ENCODE measurements around the gene OR8B8. TPM values are rescaled to one million over a fixed set of nuclear protein-coding genes. Genes with fewer than 3 reads are reported as not detected.

The OR8B8 gene
- total and polyA plus RNA-seq, 8 donors: not detected

GRCh38 chr11:124424384-124424921, 21.0 kb downstream of the OR8B8 start, which contains the start of gene OR8B4:
Gene OR8B4 (minus strand): TSS chr11:124424871. CDS start chr11:124424871, 0 bp downstream.
- 57 to 93% (median 87%) methylated on average over 2 of the region's 2 CpGs for WGBS, 5 donors
- Histone ChIP-seq H3K27me3 (peaks cover 0 to 9% (median 0%) of the 10 kb centered on the region in 3 donors), H3K9me3 (peaks cover 0 to 4% (median 0%) of the 10 kb centered on the region in 4 donors), H3K27ac (no peak within 1 kb of the TSS), H3K36me3 (no peaks in the 10 kb centered on the region), H3K4me1 (no peaks in the 10 kb centered on the region), H3K4me3 (no peak within 1 kb of the TSS)
- no peak for DNase-seq
- TF ChIP-seq POLR2AphosphoS5 (IDR thresholded peaks at IDR 0.05): no peak
- TF ChIP-seq POLR2A (IDR thresholded peaks at IDR 0.05): no peak
- no peak for TF ChIP-seq EP300 (IDR thresholded peaks at IDR 0.05)
- TF ChIP-seq, protein P1, sequence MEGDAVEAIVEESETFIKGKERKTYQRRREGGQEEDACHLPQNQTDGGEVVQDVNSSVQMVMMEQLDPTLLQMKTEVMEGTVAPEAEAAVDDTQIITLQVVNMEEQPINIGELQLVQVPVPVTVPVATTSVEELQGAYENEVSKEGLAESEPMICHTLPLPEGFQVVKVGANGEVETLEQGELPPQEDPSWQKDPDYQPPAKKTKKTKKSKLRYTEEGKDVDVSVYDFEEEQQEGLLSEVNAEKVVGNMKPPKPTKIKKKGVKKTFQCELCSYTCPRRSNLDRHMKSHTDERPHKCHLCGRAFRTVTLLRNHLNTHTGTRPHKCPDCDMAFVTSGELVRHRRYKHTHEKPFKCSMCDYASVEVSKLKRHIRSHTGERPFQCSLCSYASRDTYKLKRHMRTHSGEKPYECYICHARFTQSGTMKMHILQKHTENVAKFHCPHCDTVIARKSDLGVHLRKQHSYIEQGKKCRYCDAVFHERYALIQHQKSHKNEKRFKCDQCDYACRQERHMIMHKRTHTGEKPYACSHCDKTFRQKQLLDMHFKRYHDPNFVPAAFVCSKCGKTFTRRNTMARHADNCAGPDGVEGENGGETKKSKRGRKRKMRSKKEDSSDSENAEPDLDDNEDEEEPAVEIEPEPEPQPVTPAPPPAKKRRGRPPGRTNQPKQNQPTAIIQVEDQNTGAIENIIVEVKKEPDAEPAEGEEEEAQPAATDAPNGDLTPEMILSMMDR (IDR thresholded peaks at IDR 0.05): no peak
- intact Hi-C loops (cut with DNase I; ENCODE audit: low total_unique reads): no loop called here

- H3K4me3 ChIP-seq: no peak overlapping the region
- no peak overlapping the region for H3K27ac ChIP-seq
Observed at GRCh38 chr11:124421043-124421442, 24.5 kb downstream of the OR8B8 start.

DNA sequence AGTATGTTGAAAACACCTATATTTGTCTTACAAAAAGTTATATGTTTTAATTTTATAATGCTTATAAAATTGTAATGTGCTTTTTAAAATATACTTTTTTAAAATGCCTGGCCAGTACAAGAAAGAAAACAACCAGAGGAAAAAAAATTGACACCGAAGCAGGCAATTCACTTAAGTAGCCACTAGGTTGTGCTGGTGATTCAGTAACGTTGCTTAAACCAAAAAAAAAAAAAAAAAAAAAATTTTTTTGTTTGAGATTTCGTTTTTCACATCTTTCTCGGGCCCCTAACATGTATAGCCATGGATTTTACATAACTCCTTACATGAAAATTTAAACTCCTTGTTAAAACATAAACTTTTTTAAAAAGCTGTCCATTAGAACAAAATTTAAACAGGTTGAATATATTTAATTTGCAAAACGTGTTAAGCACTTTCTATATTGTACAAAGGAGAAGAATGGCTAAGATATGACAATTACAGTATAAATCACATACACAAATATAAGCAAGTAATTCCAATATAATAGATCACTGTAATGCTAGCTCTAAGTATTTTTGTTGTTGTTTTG, 30.1 kb downstream of the OR8B8 start:
- peak in 1 of 2 donors; percentile 30 for DNase-seq
- Histone ChIP-seq H3K27ac (no peak overlapping the region), H3K36me3 (no peaks in the 10 kb centered on the region), H3K4me1 (no peaks in the 10 kb centered on the region), H3K27me3 (peaks cover 0 to 27% (median 0%) of the 10 kb centered on the region in 3 donors), H3K9me3 (no peaks in the 10 kb centered on the region), H3K4me3 (no peak overlapping the region)
- intact Hi-C loops (cut with DNase I; ENCODE audit: low total_unique reads): loop anchor here (10.0 kb wide), 1 partner anchor 169 kb away; no protein-coding TSS in a partner anchor
- WGBS, 5 donors: 14 to 19% (median 17%) methylated on average over 5 of the region's 5 CpGs
- TF ChIP-seq, protein P1 (IDR thresholded peaks at IDR 0.05): peak in 3 of 7 experiments; percentile 40 to 64 (median 53)
- TF ChIP-seq POLR2AphosphoS5 (IDR thresholded peaks at IDR 0.05) (no peak), POLR2A (IDR thresholded peaks at IDR 0.05) (no peak)

More at GRCh38 chr11:124421043-124421442, 24.5 kb downstream of the OR8B8 start:
- 73 to 78% (median 75%) methylated on average over 4 of the region's 4 CpGs for WGBS, 5 donors
- Histone ChIP-seq H3K9me3 (no peaks in the 10 kb centered on the region), H3K27me3 (peaks cover 0 to 12% (median 0%) of the 10 kb centered on the region in 3 donors), H3K36me3 (no peaks in the 10 kb centered on the region), H3K4me1 (no peaks in the 10 kb centered on the region)
- TF ChIP-seq POLR2AphosphoS5 (IDR thresholded peaks at IDR 0.05) (no peak), EP300 (IDR thresholded peaks at IDR 0.05) (no peak), POLR2A (IDR thresholded peaks at IDR 0.05) (no peak)
- TF ChIP-seq, protein P1 (IDR thresholded peaks at IDR 0.05): no peak
- DNase-seq: no peak
- intact Hi-C loops (cut with DNase I; ENCODE audit: low total_unique reads): no loop called here

DNA sequence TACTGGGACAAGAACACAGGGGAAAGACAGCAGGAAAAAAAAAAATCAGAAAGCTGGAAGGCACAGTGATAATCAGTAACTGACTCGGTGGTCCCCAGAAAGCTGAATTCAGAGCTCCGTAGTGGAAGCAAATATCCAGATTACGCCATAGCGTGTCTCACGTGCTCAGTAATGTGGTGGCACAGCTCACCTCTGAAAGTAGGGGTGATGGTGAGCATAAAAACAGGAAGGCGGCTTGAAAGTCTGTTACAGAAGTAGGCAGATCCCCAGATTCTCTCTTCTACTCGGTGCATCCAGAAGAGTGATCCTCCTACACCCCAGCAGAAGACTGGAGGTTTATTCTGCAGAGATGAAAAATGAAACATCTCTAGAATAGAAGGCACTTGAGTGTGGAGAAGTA, 35.6 kb downstream of the OR8B8 start:
- WGBS, 5 donors: 72 to 87% (median 83%) methylated on average over 7 of the region's 7 CpGs
- DNase-seq: no peak
- Histone ChIP-seq H3K9me3 (no peaks in the 10 kb centered on the region), H3K36me3 (no peaks in the 10 kb centered on the region), H3K27me3 (peaks cover 0 to 13% (median 0%) of the 10 kb centered on the region in 3 donors), H3K4me1 (no peaks in the 10 kb centered on the region), H3K27ac (no peak overlapping the region), H3K4me3 (no peak overlapping the region)
- TF ChIP-seq POLR2AphosphoS5 (IDR thresholded peaks at IDR 0.05) (no peak), EP300 (IDR thresholded peaks at IDR 0.05) (no peak), POLR2A (IDR thresholded peaks at IDR 0.05) (no peak)
- TF ChIP-seq, protein P1 (IDR thresholded peaks at IDR 0.05): no peak
- intact Hi-C loops (cut with DNase I; ENCODE audit: low total_unique reads): loop anchor here (10.0 kb wide), 1 partner anchor 175 kb away; no protein-coding TSS in a partner anchor

All from stomach (tissue), 9 donors.